ENCODE results near the gene ANKRD34A. TPM values are rescaled to one million over a fixed set of nuclear protein-coding genes. Genes with fewer than 3 reads are reported as not detected.

The ANKRD34A gene
- total and polyA plus RNA-seq, 2 of the 8 experiments (the other 6 are each of a cell fraction or from before 2014, with no cell fraction given) = 0.15 to 0.20 TPM

- TF ChIP-seq PHF8 (conservative IDR thresholded peaks at IDR 0.05; ENCODE audit: low read depth, low read length) (0 out of 2 replicates have a peak, but pooled peaks have one; percentile 51), YY1 (IDR thresholded peaks at IDR 0.05; ENCODE audit: low read depth, low read length) (no peak; the same call in 1 of the 2 replicates), POLR2A (IDR thresholded peaks at IDR 0.05; ENCODE audit: control extremely low read depth in 1 of 2, low read depth in 2 of 2, low read length in 2 of 2) (0 out of 3 replicates have a peak, but pooled peaks of 1 of the 2 experiments have one; percentile 11), CBX5 (IDR thresholded peaks at IDR 0.05; ENCODE audit: low read depth, low read length) (no peak), RBBP5 (IDR thresholded peaks at IDR 0.05; ENCODE audit: borderline replicate concordance, low read depth, low read length) (no peak), SIN3A (conservative IDR thresholded peaks at IDR 0.05 in 1 of 2, IDR thresholded peaks at IDR 0.05 in 1 of 2; ENCODE audit: low read depth in 1 of 2, low read length in 2 of 2) (0 out of 4 replicates have a peak, but pooled peaks have one; percentile 20 to 48), NRF1 (IDR thresholded peaks at IDR 0.05; ENCODE audit: low read depth, low read length) (no peak), RAD21 (IDR thresholded peaks at IDR 0.05 in 1 of 2, conservative IDR thresholded peaks at IDR 0.05 in 1 of 2; ENCODE audit: low read depth in 2 of 2, low read length in 2 of 2) (no peak), SP1 (IDR thresholded peaks at IDR 0.05; ENCODE audit: low read depth, low read length) (no peak), E2F6 (IDR thresholded peaks at IDR 0.05) (no peak), BRCA1 (IDR thresholded peaks at IDR 0.05; ENCODE audit: low read depth, low read length) (0 out of 2 replicates have a peak, but pooled peaks have one; percentile 36), CREB1 (IDR thresholded peaks at IDR 0.05) (0 out of 2 replicates have a peak, but pooled peaks have one; percentile 49), CHD2 (IDR thresholded peaks at IDR 0.05; ENCODE audit: low read length) (peak; percentile 72; the same call in 1 of the 2 replicates), KDM5A (IDR thresholded peaks at IDR 0.05; ENCODE audit: low read length) (0 out of 2 replicates have a peak, but pooled peaks have one; percentile 36), EP300 (IDR thresholded peaks at IDR 0.05; ENCODE audit: borderline replicate concordance in 1 of 2, low read depth in 2 of 2, low read length in 2 of 2) (no peak)
These were observed 46.0 kb downstream of the ANKRD34A start, which contains the start of gene PEX11B (continued) for GRCh38 chr1:145918144-145918991.

Data from H1 (cell line).